Upper lobe of left lung (tissue), 4 donors: ENCODE results near the gene SLC25A26.

ENCODE experiments used
- CTCF ChIP-seq, 6 experiments: fragments of 450-650 bp in 4 of 6; fragments of 200-600 bp in 2 of 6; sonication (generic) in 2 of 6; IDR thresholded peaks; one replicate each; pipeline ENCODE4 v1.5.1; 2016 to 2019; ENCODE audit warnings: antibody characterized with exemption in 6 of 6
- POLR2A ChIP-seq, 4 donors: fragments of 450-650 bp; IDR thresholded peaks; one replicate each; pipeline ENCODE4 v1.5.1; 2016 to 2017; ENCODE audit warnings: antibody characterized with exemption in 4 of 4, mild to moderate bottlenecking in 2 of 4
- POLR2AphosphoS5 ChIP-seq, 2 donors: sonication (generic); formaldehyde crosslinking; IDR thresholded peaks; one replicate each; pipeline ENCODE4 v1.5.1; 2017; ENCODE audit warnings: antibody characterized with exemption in 2 of 2

- no peak for TF ChIP-seq CTCF (IDR thresholded peaks at IDR 0.05)
- no peak for TF ChIP-seq POLR2A (IDR thresholded peaks at IDR 0.05)
- TF ChIP-seq POLR2AphosphoS5 (IDR thresholded peaks at IDR 0.05): no peak
Observed at GRCh38 chr3:66427352-66427751, 206.6 kb downstream of the SLC25A26 start.
